K562 (cell line): Measurements from ENCODE around the gene SNX10. TPM values are rescaled to one million over a fixed set of nuclear protein-coding genes. Genes with fewer than 3 reads are reported as not detected.

ENCODE experiments used
- ATAC-seq: fragments of 200-7000 bp; cut with Tn5 transposase; 3 replicates; pipeline ENCODE4 v1.9.1; 2020; ENCODE audit warnings: moderate library complexity
- BruUV-seq: library from RNA; stranded (reverse); fragments of 400-500 nt; replicated peaks from 2 replicates; lab custom pipeline; 2021; lab: Mats Ljungman, UMichigan
- CTCF ChIA-PET: fragments of 300-600 bp; formaldehyde crosslinking; extraction: SDS; loops from one replicate; lab custom pipeline; 2021; ENCODE audit warnings: low intra/inter-chr PET ratio; lab: Yijun Ruan, JAX
- POLR2A ChIA-PET: fragments of 300-600, 350-650 bp; sonication (Branson Sonifier 250); formaldehyde crosslinking; extraction: SDS; loops from one replicate; lab custom pipeline; 2021; ENCODE audit warnings: antibody characterized with exemption, inconsistent platforms; lab: Yijun Ruan, JAX
- DNase-seq, 4 experiments: peaks; one replicate each; pipeline versions ENCODE4 v3.0.0 to v3.0.0-alpha.2; 2011 to 2018; ENCODE audit warnings: low spot score in 3 of 4, mixed read lengths in 3 of 4; ENCODE audit errors: extremely low read depth in 1 of 4
- FAIRE-seq: peaks from 2 replicates; lab custom pipeline; 2011; peaks lifted over from hg19 to GRCh38; lab: Jason Lieb, UNC
- H2AFZ ChIP-seq: 2 replicates; pipeline ENCODE4 v1.6.0; 2011; ENCODE audit warnings: low read depth, low read length, control low read depth, inconsistent platforms
- H3K27ac ChIP-seq: fragments of 200-600 bp; 3 replicates; pipeline ENCODE4 v1.8.0; 2011; ENCODE audit warnings: low read depth, mild to moderate bottlenecking, control low read depth, inconsistent platforms, low read length, moderate library complexity, mixed read lengths; ENCODE audit errors: extremely low read depth
- H3K27me3 ChIP-seq, 2 experiments: fragments of 300-600 bp in 1 of 2; 2 replicates in 1 of 2; 3 replicates in 1 of 2; pipeline versions ENCODE4 v1.6.0 to v1.8.0; 2011; ENCODE audit warnings: inconsistent platforms in 2 of 2, low read length in 2 of 2, mild to moderate bottlenecking in 1 of 2, mixed read lengths in 1 of 2, moderate library complexity in 1 of 2; ENCODE audit not compliant: control insufficient read depth in 2 of 2, insufficient read depth in 2 of 2
- H3K36me3 ChIP-seq: fragments of 300-600 bp; 3 replicates; pipeline ENCODE4 v1.8.0; 2011; ENCODE audit warnings: mild to moderate bottlenecking, low read length, inconsistent platforms; ENCODE audit not compliant: control insufficient read depth, insufficient read depth
- H3K4me1 ChIP-seq, 2 experiments: fragments of 200-600 bp in 1 of 2; replicated peaks in 1 of 2; 2 replicates in 1 of 2; 3 replicates in 1 of 2; pipeline versions ENCODE4 v1.5.1 to v1.8.0; 2011; ENCODE audit warnings: inconsistent platforms in 2 of 2, low read length in 2 of 2, mild to moderate bottlenecking in 1 of 2, mixed read lengths in 1 of 2, moderate library complexity in 1 of 2; ENCODE audit not compliant: control insufficient read depth in 2 of 2, insufficient read depth in 2 of 2
- H3K4me2 ChIP-seq: 2 replicates; pipeline ENCODE4 v1.6.1; 2011; ENCODE audit warnings: low read length, control low read depth, inconsistent platforms, mixed read lengths; ENCODE audit not compliant: insufficient read depth
- H3K4me3 ChIP-seq: fragments of 200-600 bp; sonication (generic), shearing (Covaris generic); 2 replicates; pipeline ENCODE4 v1.5.1; 2016; ENCODE audit warnings: control low read depth, inconsistent platforms
- H3K79me2 ChIP-seq: fragments of 200-600 bp; 3 replicates; pipeline ENCODE4 v1.8.0; 2011; ENCODE audit warnings: low read length, inconsistent platforms; ENCODE audit not compliant: control insufficient read depth, insufficient read depth
- H3K9ac ChIP-seq, 2 experiments: 2 replicates each; pipeline versions ENCODE4 v1.6.0 to v1.6.1; 2011; ENCODE audit warnings: low read depth in 2 of 2, low read length in 2 of 2, control low read depth in 1 of 2, inconsistent platforms in 1 of 2, mild to moderate bottlenecking in 1 of 2, mixed read lengths in 1 of 2; ENCODE audit not compliant: insufficient read depth in 1 of 2
- H3K9me1 ChIP-seq: one replicate; pipeline ENCODE4 v1.6.0; 2011; ENCODE audit warnings: inconsistent platforms, mild to moderate bottlenecking, low read length, moderate library complexity; ENCODE audit not compliant: control insufficient read depth, insufficient read depth
- H3K9me3 ChIP-seq: replicated peaks from 2 replicates; pipeline ENCODE4 v1.5.1; 2011; ENCODE audit warnings: low read depth, low read length, inconsistent platforms; ENCODE audit not compliant: control insufficient read depth, insufficient read depth
- H4K20me1 ChIP-seq: replicated peaks from 2 replicates; pipeline ENCODE4 v1.6.1; 2011; ENCODE audit warnings: low read length, inconsistent platforms, mixed read lengths; ENCODE audit not compliant: control insufficient read depth, insufficient read depth
- CCNT2 ChIP-seq: IDR thresholded peaks from 2 replicates; pipeline ENCODE4 v1.6.1; 2011; ENCODE audit warnings: borderline replicate concordance, low read depth, mild to moderate bottlenecking, moderate library complexity, mixed read lengths, low read length; ENCODE audit not compliant: insufficient read length; ENCODE audit errors: extremely low read depth
- ERF ChIP-seq: fragments of 450-650 bp; formaldehyde crosslinking; IDR thresholded peaks from 2 replicates; pipeline ENCODE4 v1.4.0; 2020; ENCODE audit warnings: mild to moderate bottlenecking, mixed read lengths
- IFI16 ChIP-seq: fragments of 250-450 bp; sonication (Bioruptor Pico); IDR thresholded peaks from 2 replicates; pipeline ENCODE4 v2.1.2; 2022; ENCODE audit warnings: mild to moderate bottlenecking, inconsistent platforms
- NRF1 ChIP-seq, 2 experiments: fragments of 450-650 bp; IDR thresholded peaks in 1 of 2; conservative IDR thresholded peaks in 1 of 2; 2 replicates each; pipeline ENCODE4 v1.6.1; 2014; ENCODE audit warnings: mild to moderate bottlenecking in 2 of 2
- RFX1 ChIP-seq: fragments of 450-650 bp; IDR thresholded peaks from 2 replicates; pipeline ENCODE4 v1.6.1; 2016; ENCODE audit warnings: mild to moderate bottlenecking, moderate library complexity
- SMARCA4 ChIP-seq: fragments of 450-650 bp; IDR thresholded peaks from 2 replicates; pipeline ENCODE4 v1.6.1; 2016
- U2AF1 ChIP-seq: fragments of 200-400 bp; formaldehyde crosslinking; optimal IDR thresholded peaks from 2 replicates; pipeline ENCODE3; 2017; ENCODE audit warnings: mild to moderate bottlenecking, low read depth, low read length, moderate library complexity
- ZBTB43 ChIP-seq: sonication (generic); formaldehyde crosslinking; IDR thresholded peaks from 2 replicates; pipeline ENCODE4 v1.8.0; 2023; ENCODE audit warnings: mild to moderate bottlenecking, missing genetic modification reagents
- WGBS: fragments of 100-300 bp; shearing (Covaris generic); methylation state at CpG from one replicate; pipeline ENCODE4 v1.1.6; 2016; ENCODE audit warnings: low coverage, mixed read lengths; ENCODE audit not compliant: insufficient coverage; ENCODE audit errors: missing lambda C conversion rate; 5-methylcytosine and 5-hydroxymethylcytosine counted together
- in situ Hi-C: fragments of 300-500 bp; cut with MboI; formaldehyde crosslinking; loops from 4 replicates; pipeline ENCODE4 v1.15.0; 2018; ENCODE audit warnings: inconsistent platforms, mixed read lengths
- intact Hi-C: fragments of 100-400 bp; cut with micrococcal nuclease; formaldehyde crosslinking; loops from 2 replicates; pipeline ENCODE4 v1.14.2; 2022
- polyA plus RNA-seq, 8 experiments: library from polyadenylated mRNA; depleted of rRNA in 4 of 8; stranded (reverse) in 5 of 8; unstranded in 3 of 8; fragments of >200 nt; fragmentation: Nextera tagmentation in 2 of 8; fragmentation: Illumina TruSeq in 1 of 8; extraction: Ambion mirVana in 2 of 8; extraction: Trizol in 1 of 8; gene quantifications; 2 replicates each; pipeline versions ENCODE4 v1.2.1 to v1.2.3, GENCODE V29; 2011 to 2014; ENCODE audit warnings: inconsistent platforms in 1 of 8, missing spikeins in 1 of 8
- total RNA-seq, 7 experiments: library from RNA; depleted of rRNA in 6 of 7; stranded (reverse); fragments of >200 nt in 6 of 7; fragmentation: Illumina TruSeq in 2 of 7; extraction: Trizol in 2 of 7; gene quantifications; 2 replicates each; pipeline versions ENCODE4 v1.2.1 to v1.2.3, GENCODE V29; 2011 to 2021; ENCODE audit warnings: low replicate concordance in 1 of 7

Gene SNX10
- total and polyA plus RNA-seq, 9 of the 15 experiments (the other 6 are each of a cell fraction or from before 2014, with no cell fraction given): 6.9 to 16.5 (median 11.5) TPM

GRCh38 chr7:26280723-26281122, 10.9 kb upstream of the SNX10 start:
- in situ Hi-C loops (no loop called here), intact Hi-C loops (no loop called here)
- ChIA-PET POLR2A (interaction anchor here (1.5 kb wide), 1 partner anchor 81 kb away, joined by 7 read pairs; the partner anchor contains the start of gene HNRNPA2B1), CTCF (interaction anchor here (0.6 kb wide), 1 partner anchor 220 kb away, joined by 3 read pairs; no protein-coding TSS in a partner anchor)
- Histone ChIP-seq H3K4me1 (peaks cover 0 to 5% of the 10 kb centered on the region in 2 experiments; a peak in 2 of 5 replicates), H3K27ac (no peak overlapping the region), H3K9me3 (no peaks in the 10 kb centered on the region), H3K9ac (no peak overlapping the region), H3K9me1 (no peaks in the 10 kb centered on the region), H3K27me3 (no peaks in the 10 kb centered on the region), H3K4me3 (no peak overlapping the region), H3K4me2 (no peak overlapping the region), H3K79me2 (no peaks in the 10 kb centered on the region), H3K36me3 (no peaks in the 10 kb centered on the region), H2AFZ (peak overlapping the region; percentile 50; the same call in 1 of the 2 replicates), H4K20me1 (no peaks in the 10 kb centered on the region)
- TF ChIP-seq NRF1 (conservative IDR thresholded peaks at IDR 0.05 in 1 of 2, IDR thresholded peaks at IDR 0.05 in 1 of 2) (0 out of 4 replicates have a peak, but pooled peaks of 1 of the 2 experiments have one; percentile 17), U2AF1 (no peak), SMARCA4 (no peak), CCNT2 (no peak), IFI16 (CRISPR knock-in tag) (no peak), ERF (CRISPR knock-in tag) (no peak), RFX1 (peak; percentile 87), ZBTB43 (CRISPR knock-in tag) (no peak)
- no peak for DNase-seq
- FAIRE-seq: no peak
- no peak for ATAC-seq
- 19% methylated on average over 4 of the region's 4 CpGs for WGBS
- BruUV-seq: no TSS peak
